Measurements from ENCODE around the gene GBP6. TPM values are rescaled to one million over a fixed set of nuclear protein-coding genes. Genes with fewer than 3 reads are reported as not detected.

Gene GBP6
- total RNA-seq, 1 experiment from 2014 or later = not detected

DNA sequence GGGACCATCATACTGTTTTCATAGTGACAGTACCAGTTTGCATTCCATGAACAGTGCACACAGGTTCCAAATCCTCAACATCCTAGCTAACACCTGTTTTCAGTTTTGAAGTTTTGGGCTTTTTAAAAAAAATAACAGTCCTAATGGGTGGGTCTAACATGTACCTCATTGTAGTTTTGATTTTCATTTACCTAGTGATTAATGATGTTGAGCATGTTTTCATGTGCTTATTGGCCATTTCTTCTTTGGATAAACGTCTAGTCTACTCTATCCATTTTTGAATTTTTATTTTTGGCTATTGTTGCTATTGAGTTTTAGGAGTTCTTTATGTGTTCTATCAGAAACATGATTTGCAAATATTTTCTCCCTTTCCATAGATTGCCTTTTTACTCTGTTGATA lies 3.4 kb downstream of the GBP6 start (continued):
- TF ChIP-seq, protein P1, sequence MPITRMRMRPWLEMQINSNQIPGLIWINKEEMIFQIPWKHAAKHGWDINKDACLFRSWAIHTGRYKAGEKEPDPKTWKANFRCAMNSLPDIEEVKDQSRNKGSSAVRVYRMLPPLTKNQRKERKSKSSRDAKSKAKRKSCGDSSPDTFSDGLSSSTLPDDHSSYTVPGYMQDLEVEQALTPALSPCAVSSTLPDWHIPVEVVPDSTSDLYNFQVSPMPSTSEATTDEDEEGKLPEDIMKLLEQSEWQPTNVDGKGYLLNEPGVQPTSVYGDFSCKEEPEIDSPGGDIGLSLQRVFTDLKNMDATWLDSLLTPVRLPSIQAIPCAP (CRISPR knock-in tag; IDR thresholded peaks at IDR 0.05) = no peak
- TF ChIP-seq KAT7 (CRISPR knock-in tag; IDR thresholded peaks at IDR 0.05; ENCODE audit: borderline replicate concordance) (no peak), NFYB (CRISPR knock-in tag; conservative IDR thresholded peaks at IDR 0.05; ENCODE audit: low read depth) (no peak), NR1H2 (CRISPR knock-in tag; IDR thresholded peaks at IDR 0.05) (no peak), FOXJ3 (CRISPR knock-in tag; IDR thresholded peaks at IDR 0.05; ENCODE audit: borderline replicate concordance) (no peak), ZNF423 (CRISPR knock-in tag; IDR thresholded peaks at IDR 0.05) (no peak), FOXK1 (CRISPR knock-in tag; IDR thresholded peaks at IDR 0.05) (no peak), JUN (CRISPR knock-in tag; IDR thresholded peaks at IDR 0.05) (no peak), EMX1 (CRISPR knock-in tag; IDR thresholded peaks at IDR 0.05) (no peak), SP1 (CRISPR knock-in tag; conservative IDR thresholded peaks at IDR 0.05) (no peak)
- TF ChIP-seq, protein P2, sequence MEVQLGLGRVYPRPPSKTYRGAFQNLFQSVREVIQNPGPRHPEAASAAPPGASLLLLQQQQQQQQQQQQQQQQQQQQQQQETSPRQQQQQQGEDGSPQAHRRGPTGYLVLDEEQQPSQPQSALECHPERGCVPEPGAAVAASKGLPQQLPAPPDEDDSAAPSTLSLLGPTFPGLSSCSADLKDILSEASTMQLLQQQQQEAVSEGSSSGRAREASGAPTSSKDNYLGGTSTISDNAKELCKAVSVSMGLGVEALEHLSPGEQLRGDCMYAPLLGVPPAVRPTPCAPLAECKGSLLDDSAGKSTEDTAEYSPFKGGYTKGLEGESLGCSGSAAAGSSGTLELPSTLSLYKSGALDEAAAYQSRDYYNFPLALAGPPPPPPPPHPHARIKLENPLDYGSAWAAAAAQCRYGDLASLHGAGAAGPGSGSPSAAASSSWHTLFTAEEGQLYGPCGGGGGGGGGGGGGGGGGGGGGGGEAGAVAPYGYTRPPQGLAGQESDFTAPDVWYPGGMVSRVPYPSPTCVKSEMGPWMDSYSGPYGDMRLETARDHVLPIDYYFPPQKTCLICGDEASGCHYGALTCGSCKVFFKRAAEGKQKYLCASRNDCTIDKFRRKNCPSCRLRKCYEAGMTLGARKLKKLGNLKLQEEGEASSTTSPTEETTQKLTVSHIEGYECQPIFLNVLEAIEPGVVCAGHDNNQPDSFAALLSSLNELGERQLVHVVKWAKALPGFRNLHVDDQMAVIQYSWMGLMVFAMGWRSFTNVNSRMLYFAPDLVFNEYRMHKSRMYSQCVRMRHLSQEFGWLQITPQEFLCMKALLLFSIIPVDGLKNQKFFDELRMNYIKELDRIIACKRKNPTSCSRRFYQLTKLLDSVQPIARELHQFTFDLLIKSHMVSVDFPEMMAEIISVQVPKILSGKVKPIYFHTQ (CRISPR knock-in tag; IDR thresholded peaks at IDR 0.05) = no peak
- TF ChIP-seq, protein P3, sequence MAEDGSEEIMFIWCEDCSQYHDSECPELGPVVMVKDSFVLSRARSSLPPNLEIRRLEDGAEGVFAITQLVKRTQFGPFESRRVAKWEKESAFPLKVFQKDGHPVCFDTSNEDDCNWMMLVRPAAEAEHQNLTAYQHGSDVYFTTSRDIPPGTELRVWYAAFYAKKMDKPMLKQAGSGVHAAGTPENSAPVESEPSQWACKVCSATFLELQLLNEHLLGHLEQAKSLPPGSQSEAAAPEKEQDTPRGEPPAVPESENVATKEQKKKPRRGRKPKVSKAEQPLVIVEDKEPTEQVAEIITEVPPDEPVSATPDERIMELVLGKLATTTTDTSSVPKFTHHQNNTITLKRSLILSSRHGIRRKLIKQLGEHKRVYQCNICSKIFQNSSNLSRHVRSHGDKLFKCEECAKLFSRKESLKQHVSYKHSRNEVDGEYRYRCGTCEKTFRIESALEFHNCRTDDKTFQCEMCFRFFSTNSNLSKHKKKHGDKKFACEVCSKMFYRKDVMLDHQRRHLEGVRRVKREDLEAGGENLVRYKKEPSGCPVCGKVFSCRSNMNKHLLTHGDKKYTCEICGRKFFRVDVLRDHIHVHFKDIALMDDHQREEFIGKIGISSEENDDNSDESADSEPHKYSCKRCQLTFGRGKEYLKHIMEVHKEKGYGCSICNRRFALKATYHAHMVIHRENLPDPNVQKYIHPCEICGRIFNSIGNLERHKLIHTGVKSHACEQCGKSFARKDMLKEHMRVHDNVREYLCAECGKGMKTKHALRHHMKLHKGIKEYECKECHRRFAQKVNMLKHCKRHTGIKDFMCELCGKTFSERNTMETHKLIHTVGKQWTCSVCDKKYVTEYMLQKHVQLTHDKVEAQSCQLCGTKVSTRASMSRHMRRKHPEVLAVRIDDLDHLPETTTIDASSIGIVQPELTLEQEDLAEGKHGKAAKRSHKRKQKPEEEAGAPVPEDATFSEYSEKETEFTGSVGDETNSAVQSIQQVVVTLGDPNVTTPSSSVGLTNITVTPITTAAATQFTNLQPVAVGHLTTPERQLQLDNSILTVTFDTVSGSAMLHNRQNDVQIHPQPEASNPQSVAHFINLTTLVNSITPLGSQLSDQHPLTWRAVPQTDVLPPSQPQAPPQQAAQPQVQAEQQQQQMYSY (CRISPR knock-in tag; IDR thresholded peaks at IDR 0.05) = no peak

DNA sequence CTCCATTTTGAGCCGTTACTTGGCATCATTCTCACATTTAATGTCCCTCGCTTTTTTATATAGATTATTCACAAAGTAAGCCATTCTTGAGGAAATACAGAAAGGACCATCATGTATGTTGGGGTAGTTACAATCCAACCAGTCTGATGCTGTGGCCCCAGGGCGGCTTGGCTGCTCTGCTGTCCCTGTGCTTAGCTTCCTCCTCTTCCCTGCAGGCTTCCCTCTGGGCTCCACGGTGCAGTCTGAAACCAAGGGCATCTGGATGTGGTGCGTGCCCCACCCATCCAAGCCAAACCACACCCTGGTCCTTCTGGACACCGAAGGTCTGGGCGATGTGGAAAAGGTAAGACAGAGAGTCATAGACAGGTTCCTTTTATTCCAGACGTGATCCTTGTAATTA lies 5.5 kb downstream of the GBP6 start:
- no peaks in the 10 kb centered on the region for H3K27me3 Mint-ChIP-seq (ENCODE audit: low read depth)
- H3K27ac Mint-ChIP-seq = no peak overlapping the region
- H3K4me3 Mint-ChIP-seq = no peak overlapping the region
- ChIA-PET POLR2A (no interaction called here), CTCF (no interaction called here)
- peaks cover 7% of the 10 kb centered on the region; the same call in 1 of the 2 replicates for H3K9me3 Mint-ChIP-seq
- ATAC-seq = no peak
- no peak for DNase-seq (ENCODE audit: low spot score)
- peaks cover 5% of the 10 kb centered on the region for H3K4me1 Mint-ChIP-seq
- no peaks in the 10 kb centered on the region for H3K36me3 Mint-ChIP-seq
- TF ChIP-seq ZNF423 (CRISPR knock-in tag; IDR thresholded peaks at IDR 0.05) = no peak
- TF ChIP-seq, protein P4, sequence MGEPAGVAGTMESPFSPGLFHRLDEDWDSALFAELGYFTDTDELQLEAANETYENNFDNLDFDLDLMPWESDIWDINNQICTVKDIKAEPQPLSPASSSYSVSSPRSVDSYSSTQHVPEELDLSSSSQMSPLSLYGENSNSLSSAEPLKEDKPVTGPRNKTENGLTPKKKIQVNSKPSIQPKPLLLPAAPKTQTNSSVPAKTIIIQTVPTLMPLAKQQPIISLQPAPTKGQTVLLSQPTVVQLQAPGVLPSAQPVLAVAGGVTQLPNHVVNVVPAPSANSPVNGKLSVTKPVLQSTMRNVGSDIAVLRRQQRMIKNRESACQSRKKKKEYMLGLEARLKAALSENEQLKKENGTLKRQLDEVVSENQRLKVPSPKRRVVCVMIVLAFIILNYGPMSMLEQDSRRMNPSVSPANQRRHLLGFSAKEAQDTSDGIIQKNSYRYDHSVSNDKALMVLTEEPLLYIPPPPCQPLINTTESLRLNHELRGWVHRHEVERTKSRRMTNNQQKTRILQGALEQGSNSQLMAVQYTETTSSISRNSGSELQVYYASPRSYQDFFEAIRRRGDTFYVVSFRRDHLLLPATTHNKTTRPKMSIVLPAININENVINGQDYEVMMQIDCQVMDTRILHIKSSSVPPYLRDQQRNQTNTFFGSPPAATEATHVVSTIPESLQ (CRISPR knock-in tag; IDR thresholded peaks at IDR 0.05) = no peak
- TF ChIP-seq ETV6 (CRISPR knock-in tag; IDR thresholded peaks at IDR 0.05) = no peak
- TF ChIP-seq, protein P5, sequence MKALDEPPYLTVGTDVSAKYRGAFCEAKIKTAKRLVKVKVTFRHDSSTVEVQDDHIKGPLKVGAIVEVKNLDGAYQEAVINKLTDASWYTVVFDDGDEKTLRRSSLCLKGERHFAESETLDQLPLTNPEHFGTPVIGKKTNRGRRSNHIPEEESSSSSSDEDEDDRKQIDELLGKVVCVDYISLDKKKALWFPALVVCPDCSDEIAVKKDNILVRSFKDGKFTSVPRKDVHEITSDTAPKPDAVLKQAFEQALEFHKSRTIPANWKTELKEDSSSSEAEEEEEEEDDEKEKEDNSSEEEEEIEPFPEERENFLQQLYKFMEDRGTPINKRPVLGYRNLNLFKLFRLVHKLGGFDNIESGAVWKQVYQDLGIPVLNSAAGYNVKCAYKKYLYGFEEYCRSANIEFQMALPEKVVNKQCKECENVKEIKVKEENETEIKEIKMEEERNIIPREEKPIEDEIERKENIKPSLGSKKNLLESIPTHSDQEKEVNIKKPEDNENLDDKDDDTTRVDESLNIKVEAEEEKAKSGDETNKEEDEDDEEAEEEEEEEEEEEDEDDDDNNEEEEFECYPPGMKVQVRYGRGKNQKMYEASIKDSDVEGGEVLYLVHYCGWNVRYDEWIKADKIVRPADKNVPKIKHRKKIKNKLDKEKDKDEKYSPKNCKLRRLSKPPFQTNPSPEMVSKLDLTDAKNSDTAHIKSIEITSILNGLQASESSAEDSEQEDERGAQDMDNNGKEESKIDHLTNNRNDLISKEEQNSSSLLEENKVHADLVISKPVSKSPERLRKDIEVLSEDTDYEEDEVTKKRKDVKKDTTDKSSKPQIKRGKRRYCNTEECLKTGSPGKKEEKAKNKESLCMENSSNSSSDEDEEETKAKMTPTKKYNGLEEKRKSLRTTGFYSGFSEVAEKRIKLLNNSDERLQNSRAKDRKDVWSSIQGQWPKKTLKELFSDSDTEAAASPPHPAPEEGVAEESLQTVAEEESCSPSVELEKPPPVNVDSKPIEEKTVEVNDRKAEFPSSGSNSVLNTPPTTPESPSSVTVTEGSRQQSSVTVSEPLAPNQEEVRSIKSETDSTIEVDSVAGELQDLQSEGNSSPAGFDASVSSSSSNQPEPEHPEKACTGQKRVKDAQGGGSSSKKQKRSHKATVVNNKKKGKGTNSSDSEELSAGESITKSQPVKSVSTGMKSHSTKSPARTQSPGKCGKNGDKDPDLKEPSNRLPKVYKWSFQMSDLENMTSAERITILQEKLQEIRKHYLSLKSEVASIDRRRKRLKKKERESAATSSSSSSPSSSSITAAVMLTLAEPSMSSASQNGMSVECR (CRISPR knock-in tag; IDR thresholded peaks at IDR 0.05; ENCODE audit: borderline replicate concordance) = no peak
- TF ChIP-seq, protein P6, sequence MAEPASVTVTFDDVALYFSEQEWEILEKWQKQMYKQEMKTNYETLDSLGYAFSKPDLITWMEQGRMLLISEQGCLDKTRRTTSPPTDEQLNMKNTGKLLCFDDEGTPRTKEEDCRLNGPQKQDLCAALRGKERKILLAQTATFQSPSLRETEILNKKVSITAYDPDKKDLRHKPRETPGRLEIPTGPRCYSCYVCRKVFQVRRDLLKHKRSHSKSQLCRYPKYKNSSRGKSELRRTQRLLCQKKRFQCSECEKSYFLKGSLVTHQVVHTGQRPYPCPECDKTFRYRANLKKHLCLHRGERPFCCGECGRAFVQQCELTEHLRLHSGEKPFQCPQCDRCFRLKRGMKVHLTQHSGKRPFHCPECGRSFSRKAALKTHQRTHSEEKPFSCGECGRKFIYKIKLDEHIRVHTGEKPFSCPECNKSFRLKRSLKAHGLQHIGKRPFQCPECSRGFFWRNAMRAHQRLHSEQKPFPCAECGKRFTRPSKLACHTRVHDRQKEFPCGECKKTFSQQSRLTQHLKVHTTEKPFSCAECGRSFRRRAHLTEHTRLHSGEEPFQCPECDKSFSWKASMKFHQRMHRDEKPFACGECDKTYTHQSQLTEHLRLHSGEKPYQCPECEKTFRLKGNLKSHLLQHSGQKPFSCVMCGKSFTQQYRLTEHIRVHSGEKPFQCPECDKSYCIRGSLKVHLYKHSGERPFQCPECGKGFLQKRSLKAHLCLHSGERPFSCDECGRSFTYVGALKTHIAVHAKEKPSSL (CRISPR knock-in tag; conservative IDR thresholded peaks at IDR 0.05) = no peak
- TF ChIP-seq TCF7 (CRISPR knock-in tag; IDR thresholded peaks at IDR 0.05; ENCODE audit: low read depth) = no peak
- TF ChIP-seq, protein P7, sequence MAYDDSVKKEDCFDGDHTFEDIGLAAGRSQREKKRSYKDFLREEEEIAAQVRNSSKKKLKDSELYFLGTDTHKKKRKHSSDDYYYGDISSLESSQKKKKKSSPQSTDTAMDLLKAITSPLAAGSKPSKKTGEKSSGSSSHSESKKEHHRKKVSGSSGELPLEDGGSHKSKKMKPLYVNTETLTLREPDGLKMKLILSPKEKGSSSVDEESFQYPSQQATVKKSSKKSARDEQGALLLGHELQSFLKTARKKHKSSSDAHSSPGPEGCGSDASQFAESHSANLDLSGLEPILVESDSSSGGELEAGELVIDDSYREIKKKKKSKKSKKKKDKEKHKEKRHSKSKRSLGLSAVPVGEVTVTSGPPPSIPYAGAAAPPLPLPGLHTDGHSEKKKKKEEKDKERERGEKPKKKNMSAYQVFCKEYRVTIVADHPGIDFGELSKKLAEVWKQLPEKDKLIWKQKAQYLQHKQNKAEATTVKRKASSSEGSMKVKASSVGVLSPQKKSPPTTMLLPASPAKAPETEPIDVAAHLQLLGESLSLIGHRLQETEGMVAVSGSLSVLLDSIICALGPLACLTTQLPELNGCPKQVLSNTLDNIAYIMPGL (CRISPR knock-in tag; IDR thresholded peaks at IDR 0.05) = no peak
- no peak for TF ChIP-seq ELF4 (CRISPR knock-in tag; IDR thresholded peaks at IDR 0.05; ENCODE audit: low read depth)
- TF ChIP-seq GTF2I (CRISPR knock-in tag; conservative IDR thresholded peaks at IDR 0.05) = no peak
